Right kidney (tissue), 1 donor: Measurements from ENCODE around the gene ABLIM1.

Experiments used
- DNase-seq: peaks from one replicate; pipeline ENCODE4 v3.0.0-alpha.2; 2016

Gene ABLIM1

GRCh38 chr10:114680543-114681117, 22.6 kb upstream of the ABLIM1 start:
- no peak for DNase-seq

GRCh38 chr10:114679552-114679951, 21.5 kb upstream of the ABLIM1 start:
- DNase-seq, result no peak

- DNase-seq, result no peak
These were observed 20.7 kb upstream of the ABLIM1 start for GRCh38 chr10:114678820-114679219.

- no peak for DNase-seq
These were observed 20.3 kb upstream of the ABLIM1 start for GRCh38 chr10:114678336-114678735.

- DNase-seq, result no peak
These were observed 16.3 kb upstream of the ABLIM1 start for GRCh38 chr10:114674346-114674745.

- DNase-seq, result no peak
These were observed 11.6 kb upstream of the ABLIM1 start for GRCh38 chr10:114669648-114670047.

- DNase-seq, result no peak
These were observed 10.5 kb upstream of the ABLIM1 start for GRCh38 chr10:114668375-114669080.

GRCh38 chr10:114665873-114666272, 7.8 kb upstream of the ABLIM1 start:
- DNase-seq, result no peak

GRCh38 chr10:114665406-114665805, 7.3 kb upstream of the ABLIM1 start:
- DNase-seq, result no peak

GRCh38 chr10:114664127-114664526, 6.1 kb upstream of the ABLIM1 start:
- DNase-seq, result no peak

- DNase-seq, result no peak
These were observed 5.6 kb upstream of the ABLIM1 start for GRCh38 chr10:114663626-114664025.

GRCh38 chr10:114662646-114663217, 4.7 kb upstream of the ABLIM1 start:
- DNase-seq, result no peak

GRCh38 chr10:114661212-114661880, 3.3 kb upstream of the ABLIM1 start:
- no peak for DNase-seq

- DNase-seq, result no peak
These were observed 2.4 kb downstream of the ABLIM1 start for GRCh38 chr10:114655671-114656070.

GRCh38 chr10:114654822-114655575, 3.1 kb downstream of the ABLIM1 start:
- DNase-seq, result no peak

GRCh38 chr10:114653926-114654325, 4.1 kb downstream of the ABLIM1 start:
- DNase-seq, result no peak

GRCh38 chr10:114652402-114653368, 5.4 kb downstream of the ABLIM1 start:
- DNase-seq, result no peak

GRCh38 chr10:114650831-114651230, 7.2 kb downstream of the ABLIM1 start:
- no peak for DNase-seq

- DNase-seq, result no peak
These were observed 7.8 kb downstream of the ABLIM1 start for GRCh38 chr10:114650266-114650665.

GRCh38 chr10:114649217-114649903, 8.7 kb downstream of the ABLIM1 start:
- no peak for DNase-seq

- no peak for DNase-seq
These were observed 9.7 kb downstream of the ABLIM1 start for GRCh38 chr10:114648368-114648767.
